ENCODE results near the gene SLC18A2. TPM values are rescaled to one million over a fixed set of nuclear protein-coding genes. Genes with fewer than 3 reads are reported as not detected.

Gene SLC18A2
- total and polyA plus RNA-seq, 2 of the 8 experiments (the other 6 are each of a cell fraction or from before 2014, with no cell fraction given), result 6.5 to 7.0 TPM

DNA sequence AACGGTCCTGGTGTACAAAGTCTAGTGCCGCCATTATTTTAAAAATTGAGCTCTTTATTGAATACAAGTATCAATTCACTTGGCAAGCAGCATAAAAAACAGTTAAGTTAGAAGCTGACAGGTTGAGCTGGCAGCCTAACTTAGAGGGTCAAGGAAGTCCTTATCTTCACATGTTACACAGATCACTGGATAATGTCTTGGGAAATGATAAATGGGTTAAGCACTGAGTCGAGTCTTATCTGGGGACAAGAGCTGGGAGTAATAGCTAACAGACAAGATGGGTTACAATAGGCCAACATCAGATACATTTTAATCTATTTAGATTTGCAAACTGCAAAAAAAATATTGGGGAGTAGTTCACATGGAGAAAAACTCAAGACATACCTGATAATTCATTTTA lies 34.2 kb downstream of the SLC18A2 start:
- Histone ChIP-seq H3K4me3 (ENCODE audit: extremely low read depth in 1 of 4, insufficient read depth in 2 of 4, low read depth in 3 of 4, low read length in 4 of 4) (no peak overlapping the region), H4K20me1 (replicated peaks in 1 of 2; ENCODE audit: control insufficient read depth in 1 of 2, insufficient read depth in 2 of 2, low read length in 2 of 2) (no peaks in the 10 kb centered on the region), H4K5ac (ENCODE audit: insufficient read length, low read depth, low read length) (no peak overlapping the region), H3K79me2 (ENCODE audit: control insufficient read depth in 1 of 2, insufficient read depth in 2 of 2, low read length in 2 of 2) (no peaks in the 10 kb centered on the region), H3K4me2 (ENCODE audit: insufficient read depth in 1 of 2, low read depth in 2 of 2, low read length in 2 of 2) (no peak overlapping the region), H2AFZ (ENCODE audit: low read length) (no peak overlapping the region), H3K79me1 (ENCODE audit: low read depth, low read length) (no peaks in the 10 kb centered on the region), H3K23me2 (ENCODE audit: low read depth, low read length) (no peaks in the 10 kb centered on the region), H3K27ac (ENCODE audit: low read depth, low read length) (no peak overlapping the region), H2BK15ac (ENCODE audit: low read length) (no peak overlapping the region), H3K36me3 (ENCODE audit: control insufficient read depth in 2 of 4, insufficient read depth in 4 of 4, low read length in 3 of 4) (no peaks in the 10 kb centered on the region), H4K91ac (replicated peaks; ENCODE audit: insufficient read length, low read length) (no peak overlapping the region), H4K8ac (ENCODE audit: extremely low read depth, insufficient read depth, low read length) (no peak overlapping the region), H3K14ac (ENCODE audit: insufficient read length) (no peak overlapping the region), H3K56ac (replicated peaks; ENCODE audit: insufficient read length, low read depth, low read length) (no peak overlapping the region), H2BK120ac (replicated peaks; ENCODE audit: low read depth, low read length) (no peak overlapping the region), H3K27me3 (replicated peaks in 1 of 4; ENCODE audit: control insufficient read depth in 3 of 4, extremely low read depth in 1 of 4, insufficient read depth in 3 of 4, low read length in 3 of 4) (no peaks in the 10 kb centered on the region), H3K4me1 (replicated peaks in 1 of 4; ENCODE audit: control insufficient read depth in 3 of 4, insufficient read depth in 4 of 4, low read length in 3 of 4) (no peaks in the 10 kb centered on the region), H3K9me3 (ENCODE audit: insufficient read depth in 2 of 2, low read depth in 1 of 2, low read length in 1 of 2) (no peaks in the 10 kb centered on the region), H3K18ac (ENCODE audit: extremely low read depth, low read length) (no peak overlapping the region), H3K23ac (ENCODE audit: insufficient read length) (no peak overlapping the region), H2AK5ac (ENCODE audit: low read depth, low read length) (no peak overlapping the region), H2BK20ac (ENCODE audit: low read length) (no peak overlapping the region), H3K4ac (replicated peaks; ENCODE audit: insufficient read length, low read depth, low read length) (no peak overlapping the region), H3K9ac (replicated peaks in 1 of 4; ENCODE audit: extremely low read depth in 1 of 4, low read depth in 3 of 4, low read length in 3 of 4) (no peak overlapping the region), H2BK12ac (ENCODE audit: low read depth, low read length) (no peak overlapping the region), H2BK5ac (ENCODE audit: low read depth, low read length) (no peak overlapping the region)
- ChIA-PET POLR2A (ENCODE audit: partially characterized antibody) (interaction anchor here (0.6 kb wide), 1 partner anchor 33 kb away, joined by 3 read pairs; no protein-coding TSS in a partner anchor), CTCF (ENCODE audit: partially characterized antibody) (interaction anchor here (0.6 to 1.6 kb wide), 4 partner anchors 12 to 167 kb away, joined by 3 to 4 read pairs (median 3); no protein-coding TSS in a partner anchor)
- FAIRE-seq (no peak), DNase-seq (ENCODE audit: low read depth in 1 of 2, low spot score in 2 of 2) (no peak)
- WGBS, 2 experiments (ENCODE audit: extremely low coverage in 1 of 2, insufficient coverage in 1 of 2, insufficient read length in 1 of 2, insufficient replicate concordance in 2 of 2, low coverage in 1 of 2, low lambda C conversion rate in 2 of 2, missing lambda C conversion rate in 1 of 2), result 92% methylated on average over 3 of the region's 3 CpGs; no CpG with 5 or more reads in 1 of the 2 experiments
- TF ChIP-seq, protein P1, sequence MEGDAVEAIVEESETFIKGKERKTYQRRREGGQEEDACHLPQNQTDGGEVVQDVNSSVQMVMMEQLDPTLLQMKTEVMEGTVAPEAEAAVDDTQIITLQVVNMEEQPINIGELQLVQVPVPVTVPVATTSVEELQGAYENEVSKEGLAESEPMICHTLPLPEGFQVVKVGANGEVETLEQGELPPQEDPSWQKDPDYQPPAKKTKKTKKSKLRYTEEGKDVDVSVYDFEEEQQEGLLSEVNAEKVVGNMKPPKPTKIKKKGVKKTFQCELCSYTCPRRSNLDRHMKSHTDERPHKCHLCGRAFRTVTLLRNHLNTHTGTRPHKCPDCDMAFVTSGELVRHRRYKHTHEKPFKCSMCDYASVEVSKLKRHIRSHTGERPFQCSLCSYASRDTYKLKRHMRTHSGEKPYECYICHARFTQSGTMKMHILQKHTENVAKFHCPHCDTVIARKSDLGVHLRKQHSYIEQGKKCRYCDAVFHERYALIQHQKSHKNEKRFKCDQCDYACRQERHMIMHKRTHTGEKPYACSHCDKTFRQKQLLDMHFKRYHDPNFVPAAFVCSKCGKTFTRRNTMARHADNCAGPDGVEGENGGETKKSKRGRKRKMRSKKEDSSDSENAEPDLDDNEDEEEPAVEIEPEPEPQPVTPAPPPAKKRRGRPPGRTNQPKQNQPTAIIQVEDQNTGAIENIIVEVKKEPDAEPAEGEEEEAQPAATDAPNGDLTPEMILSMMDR (IDR thresholded peaks at IDR 0.05; ENCODE audit: control extremely low read depth in 1 of 3, insufficient read depth in 1 of 3, low read depth in 1 of 3, low read length in 3 of 3), result no peak
- TF ChIP-seq, protein P2, sequence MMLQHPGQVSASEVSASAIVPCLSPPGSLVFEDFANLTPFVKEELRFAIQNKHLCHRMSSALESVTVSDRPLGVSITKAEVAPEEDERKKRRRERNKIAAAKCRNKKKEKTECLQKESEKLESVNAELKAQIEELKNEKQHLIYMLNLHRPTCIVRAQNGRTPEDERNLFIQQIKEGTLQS (IDR thresholded peaks at IDR 0.05; ENCODE audit: insufficient read depth, low read depth, low read length), result no peak
- TF ChIP-seq NANOG (IDR thresholded peaks at IDR 0.05; ENCODE audit: insufficient read depth, low read depth, low read length, poor library complexity, severe bottlenecking) (no peak), CREB1 (IDR thresholded peaks at IDR 0.05) (no peak), KDM5A (IDR thresholded peaks at IDR 0.05; ENCODE audit: low read length) (no peak), TAF7 (optimal IDR thresholded peaks at IDR 0.05; ENCODE audit: borderline replicate concordance, low read depth, low read length) (no peak), SP2 (IDR thresholded peaks at IDR 0.05; ENCODE audit: low read length) (no peak), EGR1 (IDR thresholded peaks at IDR 0.05; ENCODE audit: borderline replicate concordance, low read depth, low read length) (no peak), YY1 (IDR thresholded peaks at IDR 0.05; ENCODE audit: low read depth, low read length) (no peak)
- TF ChIP-seq, protein P3, sequence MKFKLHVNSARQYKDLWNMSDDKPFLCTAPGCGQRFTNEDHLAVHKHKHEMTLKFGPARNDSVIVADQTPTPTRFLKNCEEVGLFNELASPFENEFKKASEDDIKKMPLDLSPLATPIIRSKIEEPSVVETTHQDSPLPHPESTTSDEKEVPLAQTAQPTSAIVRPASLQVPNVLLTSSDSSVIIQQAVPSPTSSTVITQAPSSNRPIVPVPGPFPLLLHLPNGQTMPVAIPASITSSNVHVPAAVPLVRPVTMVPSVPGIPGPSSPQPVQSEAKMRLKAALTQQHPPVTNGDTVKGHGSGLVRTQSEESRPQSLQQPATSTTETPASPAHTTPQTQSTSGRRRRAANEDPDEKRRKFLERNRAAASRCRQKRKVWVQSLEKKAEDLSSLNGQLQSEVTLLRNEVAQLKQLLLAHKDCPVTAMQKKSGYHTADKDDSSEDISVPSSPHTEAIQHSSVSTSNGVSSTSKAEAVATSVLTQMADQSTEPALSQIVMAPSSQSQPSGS (IDR thresholded peaks at IDR 0.05; ENCODE audit: low read length), result no peak
